Measurements from ENCODE around the gene MAL.

Gene MAL

DNA sequence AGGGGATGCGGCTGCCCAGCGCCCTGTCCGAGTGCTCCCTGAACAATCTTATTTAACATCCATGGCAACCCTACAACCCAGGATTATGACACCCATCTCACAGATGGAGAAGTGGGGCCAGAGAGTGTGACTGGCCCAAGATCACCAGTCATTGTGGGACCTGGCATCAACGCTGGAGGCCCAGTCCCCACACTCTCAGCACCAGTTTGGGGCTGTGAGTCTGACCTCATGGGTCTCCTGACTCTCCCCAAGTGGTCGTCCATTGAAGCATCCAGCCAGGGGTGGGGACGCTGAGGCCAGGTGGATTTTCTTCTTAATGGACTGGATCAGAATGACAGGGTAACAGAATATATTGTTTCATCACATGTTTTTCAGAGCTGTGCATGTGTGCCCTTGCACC lies 24.5 kb downstream of the MAL start:
- no peak for DNase-seq (ENCODE audit: low spot score)

DNA sequence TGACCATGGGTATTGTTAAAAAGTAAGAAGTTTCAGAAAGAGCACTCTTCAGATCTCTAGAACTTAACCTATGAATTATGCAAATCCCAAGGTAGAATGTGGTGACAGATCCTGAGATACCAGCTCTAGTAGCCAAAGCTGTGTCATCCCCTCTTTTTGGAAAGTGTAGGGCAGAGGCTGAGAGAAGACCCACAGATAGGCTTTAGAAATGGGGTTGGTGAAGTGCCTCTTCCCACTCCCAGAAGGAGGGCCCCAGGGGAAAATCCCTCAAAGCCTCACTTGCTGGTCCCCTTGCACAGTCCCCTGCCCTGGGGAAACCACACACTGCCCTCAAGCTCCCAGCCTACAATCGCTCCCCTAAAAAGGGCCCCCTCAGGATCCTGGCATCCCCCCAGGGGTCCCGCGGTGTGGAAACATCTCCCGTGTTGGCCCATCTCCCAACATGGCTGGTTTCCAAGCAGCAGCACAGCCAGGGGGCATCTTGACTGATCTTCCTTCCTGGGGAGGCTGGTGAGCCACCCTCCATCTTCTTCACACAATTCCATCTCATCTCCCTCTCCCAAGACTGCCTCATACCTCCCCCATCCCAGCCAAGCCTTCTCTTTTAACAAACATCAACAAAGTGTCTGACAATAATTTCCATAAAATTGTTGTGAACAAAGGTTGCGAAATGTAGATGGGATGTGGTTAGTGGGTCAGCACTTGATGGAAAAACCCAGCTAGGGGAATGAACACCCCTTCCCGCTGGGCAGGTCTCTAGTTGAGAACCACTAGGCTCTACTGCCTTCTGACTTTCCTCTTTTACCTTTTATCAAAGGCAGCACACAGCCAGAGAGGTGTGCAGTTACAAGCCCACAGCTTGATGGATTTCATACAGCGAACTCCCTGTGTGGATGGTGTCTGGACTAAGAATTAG lies 25.1 kb downstream of the MAL start:
- DNase-seq (ENCODE audit: low spot score), result no peak

- no peak for DNase-seq (ENCODE audit: low spot score)
Measured at GRCh38 chr2:95051626-95052025, 26.1 kb downstream of the MAL start.

DNA sequence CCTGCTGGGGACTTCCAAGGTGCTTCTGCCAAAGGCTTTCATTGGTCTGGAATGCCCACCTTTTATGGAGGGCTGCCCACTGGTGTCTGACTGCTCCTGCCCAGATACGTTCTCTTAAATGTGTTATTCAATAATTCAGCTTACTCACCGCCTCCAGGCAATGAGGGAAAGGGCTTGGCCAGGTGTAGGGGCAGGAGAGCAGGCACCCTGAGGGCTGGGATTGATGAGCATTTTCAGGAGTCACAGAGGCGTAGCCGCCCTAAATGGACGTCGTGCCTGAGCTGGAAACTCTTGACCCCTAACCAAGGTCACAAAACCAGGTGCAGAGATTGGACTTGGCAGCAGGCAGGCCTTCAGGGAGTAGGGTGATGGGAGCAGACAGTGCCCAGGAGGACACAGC lies 26.8 kb downstream of the MAL start:
- no peak for DNase-seq (ENCODE audit: low spot score)

DNA sequence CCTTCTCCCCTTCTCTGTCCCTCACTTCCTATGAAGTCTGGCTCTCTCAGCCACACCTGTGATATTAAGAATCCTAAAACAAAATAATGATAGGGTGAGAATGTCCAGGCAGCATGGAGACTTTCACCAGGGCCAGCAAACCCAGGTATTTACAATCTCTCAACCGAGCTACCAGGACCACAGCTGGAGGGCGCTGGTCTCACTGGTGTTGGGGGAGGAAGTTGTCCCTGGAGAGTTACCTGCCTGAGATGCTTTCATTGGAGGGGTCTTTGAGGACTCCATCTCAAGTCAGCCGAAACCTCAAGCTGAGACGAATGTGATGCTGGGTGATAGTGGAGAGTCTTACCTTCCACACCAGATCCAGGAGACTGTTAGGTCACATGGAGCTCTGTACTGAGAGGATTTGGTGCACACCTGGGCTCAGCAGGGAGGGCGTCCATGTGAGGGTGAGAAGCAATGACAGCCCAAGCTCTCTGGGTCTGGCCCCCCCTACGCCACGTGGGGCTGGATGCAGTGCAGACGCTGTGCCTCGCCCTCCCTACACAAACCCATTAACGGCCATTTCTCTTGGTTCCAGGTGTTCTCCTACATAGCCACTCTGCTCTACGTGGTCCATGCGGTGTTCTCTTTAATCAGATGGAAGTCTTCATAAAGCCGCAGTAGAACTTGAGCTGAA lies 27.4 kb downstream of the MAL start:
- no peak for DNase-seq (ENCODE audit: low spot score)

- no peak for DNase-seq (ENCODE audit: low spot score)
Measured at GRCh38 chr2:95053543-95053942, 28.0 kb downstream of the MAL start.

DNA sequence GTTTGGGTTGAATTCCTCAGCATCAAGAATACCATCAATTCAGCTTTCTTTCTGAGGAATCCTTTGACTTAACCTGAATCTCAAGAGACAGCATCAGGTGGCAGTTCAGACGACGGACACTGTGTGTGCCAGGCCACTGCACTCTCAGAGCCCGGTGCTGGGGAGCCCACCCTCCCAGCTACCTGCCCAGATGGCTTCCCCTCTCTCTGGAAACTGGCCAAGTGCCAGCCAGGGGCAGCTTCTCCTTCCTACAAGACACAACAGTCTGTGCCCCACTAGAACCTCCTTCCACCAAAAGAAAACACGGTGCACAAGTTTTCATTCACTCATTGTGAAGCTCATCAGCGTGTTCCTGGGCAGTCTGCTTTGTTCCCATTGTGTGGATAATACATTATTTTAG lies 28.5 kb downstream of the MAL start:
- DNase-seq (ENCODE audit: low spot score), result no peak

DNA sequence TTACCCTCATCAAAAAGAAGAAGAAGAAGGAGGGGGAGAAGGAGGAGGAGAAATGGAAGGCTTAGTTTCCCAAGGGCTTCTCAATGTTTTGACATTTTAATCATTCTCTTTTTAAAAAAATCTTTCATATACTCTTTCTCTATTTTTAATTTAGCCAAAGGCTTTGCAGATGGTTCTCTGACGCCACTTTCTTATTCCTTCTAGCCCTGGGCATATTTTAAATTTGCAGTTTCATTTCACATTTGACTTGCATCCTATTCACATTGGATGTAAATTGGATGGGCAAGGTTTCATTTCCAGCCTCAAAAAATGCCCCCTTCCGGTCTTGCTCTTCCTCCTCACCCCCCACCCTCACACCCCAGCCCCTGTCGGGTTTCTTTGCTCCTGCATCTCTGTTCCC lies 29.8 kb downstream of the MAL start:
- DNase-seq (ENCODE audit: low spot score), result no peak

GRCh38 chr2:95056044-95056443 lies 30.5 kb downstream of the MAL start:
- no peak for DNase-seq (ENCODE audit: low spot score)

DNA sequence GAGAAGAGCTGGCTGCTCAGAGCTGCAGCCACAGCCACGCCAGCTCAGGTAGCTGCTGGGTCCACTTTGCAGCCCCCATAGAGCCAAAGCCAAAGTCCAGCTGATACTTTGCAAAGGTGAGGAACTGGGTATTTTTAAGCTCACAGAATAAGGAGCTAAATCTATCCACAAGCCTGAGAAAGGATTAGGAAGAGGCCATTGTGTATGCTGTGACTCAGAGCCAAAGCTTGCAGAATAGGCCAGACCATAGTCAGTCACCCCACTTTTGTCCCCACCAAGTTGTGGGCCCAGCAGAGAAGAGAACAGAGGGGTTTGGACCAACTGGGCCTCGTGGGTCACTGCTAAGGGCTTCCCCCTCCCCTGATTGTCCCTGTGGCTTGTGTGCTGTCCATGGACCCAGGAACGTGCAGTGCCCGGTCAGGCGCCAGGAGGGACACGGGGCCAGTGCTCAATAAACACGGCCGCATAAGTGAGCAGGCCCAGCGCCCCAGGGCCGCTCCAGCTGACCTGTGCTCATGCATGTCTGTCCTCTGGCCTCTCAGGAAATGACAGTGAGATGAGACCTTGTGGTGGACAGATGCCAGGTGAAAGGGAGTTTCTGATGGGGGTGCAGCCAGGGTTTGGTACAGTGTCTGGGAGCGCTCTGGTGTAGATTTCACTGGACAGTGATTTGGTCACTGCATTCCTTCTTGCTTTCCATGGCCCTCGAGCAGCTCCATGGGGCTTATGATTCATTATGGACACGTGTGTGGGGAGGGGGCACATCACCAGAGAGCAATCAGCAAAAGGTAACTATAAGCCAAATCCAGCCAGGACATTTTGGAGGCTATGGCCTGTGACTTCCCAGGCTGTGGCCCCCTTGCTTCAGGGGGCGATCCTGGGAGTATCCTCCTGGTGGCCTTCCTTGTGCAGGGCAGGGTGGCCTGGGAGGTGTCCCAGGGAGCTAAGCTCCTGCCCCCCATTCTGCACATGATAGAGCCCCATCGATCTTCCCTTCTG lies 31.3 kb downstream of the MAL start:
- no peak for DNase-seq (ENCODE audit: low spot score)

DNA sequence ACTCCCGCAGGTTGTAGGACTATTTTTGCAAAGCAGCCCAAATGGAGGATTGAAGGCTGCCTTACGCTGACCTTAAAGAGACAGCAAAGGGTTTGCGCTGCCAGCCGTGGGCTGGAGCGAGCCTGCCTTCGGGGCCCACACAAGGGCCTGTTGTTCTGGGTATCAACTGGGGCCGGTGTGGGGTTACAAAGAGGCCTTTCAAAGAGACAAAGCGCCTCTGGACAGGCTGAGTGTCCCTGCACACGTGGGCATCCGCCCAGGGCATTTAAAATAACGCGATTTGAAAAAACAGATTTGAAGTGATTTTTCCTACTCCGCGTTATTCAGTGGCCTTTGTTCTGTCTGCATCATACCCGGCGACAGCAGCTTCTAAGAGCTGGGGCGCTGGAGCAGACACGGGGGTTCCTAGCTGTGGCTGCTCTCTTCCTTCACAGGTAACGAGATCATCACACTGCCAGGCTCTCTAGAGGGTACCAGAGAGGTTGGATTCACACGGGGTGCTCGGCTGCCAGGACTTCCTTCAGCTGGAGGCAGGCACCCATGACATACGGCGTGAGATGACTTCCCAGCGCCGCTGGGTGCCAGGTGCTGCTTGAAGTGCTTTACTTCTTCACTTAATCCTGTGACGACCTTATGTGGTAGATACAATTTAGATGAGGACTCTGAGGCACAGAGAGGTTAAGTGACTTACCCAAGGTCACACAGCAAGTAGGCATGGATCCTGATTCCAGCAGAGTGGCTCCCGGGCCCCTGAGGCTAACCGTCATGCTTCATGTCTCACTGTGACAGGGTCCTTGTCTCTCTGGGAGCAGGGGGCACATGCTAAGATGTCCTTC lies 32.2 kb downstream of the MAL start:
- DNase-seq (ENCODE audit: low spot score), result no peak

DNA sequence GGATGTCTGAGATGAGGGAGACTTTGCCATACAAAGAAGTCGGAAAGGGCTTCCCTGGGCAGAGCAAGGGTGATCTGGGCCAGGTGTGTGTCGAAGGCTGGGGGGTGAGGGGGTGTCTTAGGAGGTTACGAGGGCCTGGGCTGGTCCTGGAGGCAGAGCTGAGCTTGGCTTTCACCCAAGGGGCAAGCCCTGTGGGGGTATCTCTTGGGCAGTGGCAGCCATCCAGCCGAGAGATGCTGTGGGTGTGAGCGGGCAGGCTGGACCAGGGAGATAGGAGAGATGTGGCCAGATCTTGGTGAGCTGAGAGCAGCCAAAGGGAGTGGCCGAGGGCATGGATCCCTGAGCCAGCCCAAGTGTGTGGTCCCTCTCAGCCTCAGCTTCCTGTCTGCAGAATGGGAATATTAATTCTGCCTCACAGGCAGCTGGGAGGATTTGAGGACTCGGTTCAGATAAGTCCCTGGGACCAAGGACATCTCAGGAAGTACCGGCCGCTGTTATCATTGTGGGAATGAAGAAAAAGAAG lies 33.0 kb downstream of the MAL start:
- DNase-seq (ENCODE audit: low spot score), result no peak

DNA sequence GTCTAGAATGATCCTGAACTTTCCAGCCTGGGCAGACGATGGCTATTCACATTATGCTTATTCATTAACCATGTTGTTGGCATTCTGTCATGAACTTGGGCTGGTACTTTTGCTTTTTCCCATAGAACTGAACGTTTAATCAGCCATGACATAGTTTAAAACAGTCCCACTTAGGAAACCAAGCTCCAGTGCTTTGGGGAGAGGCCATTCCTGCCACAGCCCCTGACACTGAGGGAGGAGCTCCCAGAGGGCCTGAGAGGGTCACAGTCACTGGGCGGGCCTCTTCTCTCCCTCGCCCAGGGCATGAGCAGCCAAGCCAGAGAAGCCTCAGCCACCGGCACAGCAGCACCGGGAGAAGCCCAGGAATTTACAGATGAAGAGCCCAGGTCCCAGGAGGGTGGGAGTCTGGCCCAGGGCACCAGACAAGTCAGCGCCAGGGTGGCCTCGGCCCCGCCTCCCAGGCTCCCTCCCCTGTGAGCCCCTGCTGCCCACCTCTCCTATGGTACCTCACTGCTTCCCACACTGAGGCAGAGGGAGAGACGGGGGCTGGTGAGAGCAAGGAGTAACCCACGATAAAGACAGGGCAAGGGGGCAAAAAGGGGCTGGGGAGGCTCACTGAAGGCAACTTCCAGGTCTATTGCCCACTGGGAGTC lies 33.6 kb downstream of the MAL start:
- no peak for DNase-seq (ENCODE audit: low spot score)

DNA sequence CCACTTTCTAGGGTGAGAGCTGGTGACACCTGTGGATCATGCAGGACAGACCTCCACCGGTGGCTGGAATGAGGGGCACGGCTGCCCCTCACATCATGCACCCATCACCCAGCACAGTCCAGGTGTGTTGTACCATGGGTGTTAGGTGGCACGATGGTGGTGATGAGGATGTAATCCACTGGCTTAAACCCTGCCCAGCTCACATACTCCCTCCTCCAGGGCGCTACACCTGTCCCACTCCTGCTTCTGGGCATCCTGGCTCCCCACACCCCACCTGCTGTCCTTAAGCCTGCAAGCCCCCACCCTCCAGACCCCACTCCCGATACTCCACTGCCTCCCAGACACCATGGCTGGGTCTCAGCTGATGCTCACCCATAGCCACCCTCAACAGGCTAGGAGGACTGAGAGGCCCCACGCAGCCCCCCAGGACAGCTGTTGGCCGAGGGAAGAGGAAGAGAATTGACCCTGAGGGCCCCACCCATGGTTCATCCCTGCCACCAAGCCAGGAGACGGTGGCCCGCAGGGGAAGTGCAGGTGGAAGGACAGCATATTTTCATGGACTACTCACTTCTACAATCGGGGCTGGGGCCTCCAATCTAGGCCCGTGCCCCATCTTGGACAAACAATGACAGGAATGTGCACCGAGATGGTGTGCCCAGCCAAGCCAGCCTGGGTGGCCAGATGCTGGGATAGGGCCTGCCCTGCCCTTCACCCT lies 34.3 kb downstream of the MAL start:
- no peak for DNase-seq (ENCODE audit: low spot score)

- no peak for DNase-seq (ENCODE audit: low spot score)
Measured at GRCh38 chr2:95060446-95061118, 35.1 kb downstream of the MAL start.

GRCh38 chr2:95061119-95061512 lies 35.6 kb downstream of the MAL start:
- no peak for DNase-seq (ENCODE audit: low spot score)

- DNase-seq (ENCODE audit: low spot score), result no peak
Measured at GRCh38 chr2:95061601-95062183, 36.2 kb downstream of the MAL start.

DNA sequence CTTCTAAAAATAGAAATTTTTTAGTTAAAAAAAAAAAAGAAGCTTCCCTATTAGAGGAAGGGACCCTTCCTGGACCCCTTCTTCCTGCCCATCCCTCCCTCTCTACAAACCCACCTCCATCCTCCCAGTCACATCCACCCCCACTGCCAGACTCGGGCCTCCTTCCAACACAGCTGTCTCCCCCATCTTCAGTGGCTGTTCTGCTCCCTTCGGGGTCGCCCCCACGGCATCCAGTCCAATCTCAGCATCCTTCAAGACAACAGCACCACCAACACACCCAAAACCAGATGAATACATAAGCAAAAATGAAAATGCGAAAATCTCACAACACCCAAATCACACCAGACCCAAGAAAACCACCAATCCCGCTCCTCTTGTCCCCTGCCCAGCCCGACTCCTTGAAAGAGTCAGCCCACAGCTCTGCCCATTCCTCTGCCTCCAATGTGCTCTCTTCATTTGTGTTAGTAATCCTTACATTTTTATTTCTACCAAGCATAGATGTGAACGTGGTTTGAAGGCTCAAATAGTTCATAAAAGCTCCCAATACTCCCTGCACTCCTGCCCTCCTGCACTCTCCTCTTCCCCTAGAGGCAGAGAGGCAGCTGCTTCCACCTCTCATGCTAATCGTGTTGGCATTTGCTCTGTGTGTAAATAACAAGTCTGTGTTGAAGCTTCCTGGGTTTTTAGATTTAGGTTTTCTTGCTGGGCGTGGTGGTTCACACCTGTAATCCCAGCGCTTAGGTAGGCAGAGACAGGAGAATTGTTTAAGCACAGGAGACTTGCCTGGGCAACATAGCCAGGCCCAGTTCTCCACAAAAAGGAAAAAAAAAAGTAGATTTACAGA lies 37.0 kb downstream of the MAL start:
- DNase-seq (ENCODE audit: low spot score), result no peak
